Measurements from ENCODE around the gene MCL1.
"Not testable (repeated sequence)": the region's sequence is repeated elsewhere in the genome, so short reads cannot be mapped to it uniquely, and the experiment has no call there.

The MCL1 gene

GRCh38 chr1:150579110-150579944 lies at the start of gene MCL1:
Gene MCL1 (minus strand): TSS chr1:150579610. CDS start chr1:150579530, 80 bp downstream.
- DNase-seq (ENCODE audit: low read depth) = peak; percentile 94

- no peak for DNase-seq (ENCODE audit: low read depth)
These were observed 49.3 kb upstream of the MCL1 start for GRCh38 chr1:150628766-150629114.

- DNase-seq (ENCODE audit: low read depth) = no peak
These were observed 48.5 kb upstream of the MCL1 start for GRCh38 chr1:150627826-150628410.

GRCh38 chr1:150626150-150626549 lies 46.7 kb upstream of the MCL1 start:
- DNase-seq (ENCODE audit: low read depth) = no peak

- not testable (repeated sequence) for DNase-seq (ENCODE audit: low read depth)
These were observed 45.1 kb upstream of the MCL1 start for GRCh38 chr1:150624546-150624945.

GRCh38 chr1:150624134-150624533 lies 44.7 kb upstream of the MCL1 start:
- not testable (repeated sequence) for DNase-seq (ENCODE audit: low read depth)

GRCh38 chr1:150622303-150622975 lies 43.0 kb upstream of the MCL1 start:
- no peak for DNase-seq (ENCODE audit: low read depth)

- DNase-seq (ENCODE audit: low read depth) = no peak
These were observed 42.3 kb upstream of the MCL1 start for GRCh38 chr1:150621497-150622302.

GRCh38 chr1:150620919-150621318 lies 41.5 kb upstream of the MCL1 start:
- no peak for DNase-seq (ENCODE audit: low read depth)

- peak; percentile 59 for DNase-seq (ENCODE audit: low read depth)
These were observed 40.4 kb upstream of the MCL1 start for GRCh38 chr1:150619576-150620509.

GRCh38 chr1:150615346-150616201 lies 36.2 kb upstream of the MCL1 start:
- no peak for DNase-seq (ENCODE audit: low read depth)

GRCh38 chr1:150613061-150613920 lies 33.9 kb upstream of the MCL1 start:
- DNase-seq (ENCODE audit: low read depth) = peak; percentile 86

GRCh38 chr1:150612014-150612345 lies 32.6 kb upstream of the MCL1 start:
- no peak for DNase-seq (ENCODE audit: low read depth)

- DNase-seq (ENCODE audit: low read depth) = no peak
These were observed 31.2 kb upstream of the MCL1 start for GRCh38 chr1:150610576-150610975.

- DNase-seq (ENCODE audit: low read depth) = no peak
These were observed 30.3 kb upstream of the MCL1 start for GRCh38 chr1:150609732-150610131.

GRCh38 chr1:150606463-150607142 lies 27.2 kb upstream of the MCL1 start:
- no peak for DNase-seq (ENCODE audit: low read depth)

GRCh38 chr1:150605451-150605731 lies 26.0 kb upstream of the MCL1 start:
- DNase-seq (ENCODE audit: low read depth) = not testable (repeated sequence)

GRCh38 chr1:150604226-150604588 lies 24.8 kb upstream of the MCL1 start:
- no peak for DNase-seq (ENCODE audit: low read depth)

GRCh38 chr1:150603711-150604110 lies 24.3 kb upstream of the MCL1 start:
- no peak for DNase-seq (ENCODE audit: low read depth)

All from stromal cell of bone marrow (primary cell).